ENCODE measurements around the gene PLA1A.
A peak's percentile ranks its signal among the peaks of the same experiment; 100 is the strongest.

The PLA1A gene

DNA sequence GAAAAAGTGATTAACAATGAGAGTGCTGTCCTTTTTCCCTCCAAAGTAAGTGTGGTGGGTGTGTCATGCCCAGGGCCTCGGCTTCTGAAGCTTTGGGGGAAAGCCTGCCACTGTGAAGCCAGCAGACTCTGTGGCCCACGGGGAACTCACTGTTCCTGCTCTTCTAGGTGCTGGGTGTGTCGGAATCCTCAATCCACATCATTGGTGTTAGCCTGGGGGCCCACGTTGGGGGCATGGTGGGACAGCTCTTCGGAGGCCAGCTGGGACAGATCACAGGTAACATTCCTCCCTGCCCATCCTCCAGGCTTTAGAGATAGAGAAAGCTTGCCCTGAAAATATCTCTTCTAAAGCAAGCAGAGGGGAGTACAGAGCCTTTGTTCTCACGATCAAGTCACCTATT, 11.6 kb downstream of the PLA1A start:
- Histone ChIP-seq H3K4me3 (ENCODE audit: low read length in 2 of 2) (no peak overlapping the region), H3K27ac (ENCODE audit: low read length) (no peak overlapping the region), H3K36me3 (ENCODE audit: control insufficient read depth in 2 of 2, insufficient read depth in 2 of 2, low read length in 2 of 2) (no peaks in the 10 kb centered on the region), H3K4me1 (ENCODE audit: control insufficient read depth, insufficient read depth, low read length) (no peaks in the 10 kb centered on the region), H3K27me3 (ENCODE audit: control insufficient read depth in 1 of 2, insufficient read depth in 2 of 2, low read length in 2 of 2) (no peaks in the 10 kb centered on the region), H3K9me3 (ENCODE audit: control insufficient read depth in 2 of 2, low read length in 2 of 2) (no peaks in the 10 kb centered on the region), H3K9ac (ENCODE audit: low read length in 2 of 2) (no peak overlapping the region)

- Histone ChIP-seq H3K27me3 (ENCODE audit: control insufficient read depth in 1 of 2, insufficient read depth in 2 of 2, low read length in 2 of 2) (no peaks in the 10 kb centered on the region), H3K9ac (ENCODE audit: low read length in 2 of 2) (no peak overlapping the region), H3K27ac (ENCODE audit: low read length) (no peak overlapping the region), H3K36me3 (ENCODE audit: control insufficient read depth in 2 of 2, insufficient read depth in 2 of 2, low read length in 2 of 2) (no peaks in the 10 kb centered on the region), H3K4me1 (ENCODE audit: control insufficient read depth, insufficient read depth, low read length) (no peaks in the 10 kb centered on the region), H3K4me3 (ENCODE audit: low read length in 2 of 2) (no peak overlapping the region), H3K9me3 (ENCODE audit: control insufficient read depth in 2 of 2, low read length in 2 of 2) (no peaks in the 10 kb centered on the region)
Observed at GRCh38 chr3:119611664-119612063, 14.0 kb downstream of the PLA1A start.

- no peak overlapping the region for H3K4me3 ChIP-seq (ENCODE audit: low read length in 2 of 2)
- H3K9me3 ChIP-seq (ENCODE audit: control insufficient read depth in 2 of 2, low read length in 2 of 2) = no peaks in the 10 kb centered on the region
- no peak overlapping the region for H3K27ac ChIP-seq (ENCODE audit: low read length)
- H3K36me3 ChIP-seq (ENCODE audit: control insufficient read depth in 2 of 2, insufficient read depth in 2 of 2, low read length in 2 of 2) = no peaks in the 10 kb centered on the region
- no peak overlapping the region for H3K9ac ChIP-seq (ENCODE audit: low read length in 2 of 2)
- H3K27me3 ChIP-seq (ENCODE audit: control insufficient read depth in 1 of 2, insufficient read depth in 2 of 2, low read length in 2 of 2) = no peaks in the 10 kb centered on the region
- H3K4me1 ChIP-seq (ENCODE audit: control insufficient read depth, insufficient read depth, low read length) = no peaks in the 10 kb centered on the region
Observed at GRCh38 chr3:119613201-119613600, 15.5 kb downstream of the PLA1A start.

GRCh38 chr3:119613872-119614271, 16.2 kb downstream of the PLA1A start:
- no peaks in the 10 kb centered on the region for H3K36me3 ChIP-seq (ENCODE audit: control insufficient read depth in 2 of 2, insufficient read depth in 2 of 2, low read length in 2 of 2)
- H3K4me3 ChIP-seq (ENCODE audit: low read length in 2 of 2) = no peak overlapping the region
- no peaks in the 10 kb centered on the region for H3K27me3 ChIP-seq (ENCODE audit: control insufficient read depth in 1 of 2, insufficient read depth in 2 of 2, low read length in 2 of 2)
- H3K4me1 ChIP-seq (ENCODE audit: control insufficient read depth, insufficient read depth, low read length) = no peaks in the 10 kb centered on the region
- no peaks in the 10 kb centered on the region for H3K9me3 ChIP-seq (ENCODE audit: control insufficient read depth in 2 of 2, low read length in 2 of 2)
- H3K9ac ChIP-seq (ENCODE audit: low read length in 2 of 2) = no peak overlapping the region
- no peak overlapping the region for H3K27ac ChIP-seq (ENCODE audit: low read length)

GRCh38 chr3:119616056-119616455, 18.4 kb downstream of the PLA1A start:
- Histone ChIP-seq H3K27me3 (ENCODE audit: control insufficient read depth in 1 of 2, insufficient read depth in 2 of 2, low read length in 2 of 2) (no peaks in the 10 kb centered on the region), H3K9ac (ENCODE audit: low read length in 2 of 2) (no peak overlapping the region), H3K9me3 (ENCODE audit: control insufficient read depth in 2 of 2, low read length in 2 of 2) (no peaks in the 10 kb centered on the region), H3K4me1 (ENCODE audit: control insufficient read depth, insufficient read depth, low read length) (no peaks in the 10 kb centered on the region), H3K27ac (ENCODE audit: low read length) (no peak overlapping the region), H3K36me3 (ENCODE audit: control insufficient read depth in 2 of 2, insufficient read depth in 2 of 2, low read length in 2 of 2) (no peaks in the 10 kb centered on the region), H3K4me3 (ENCODE audit: low read length in 2 of 2) (no peak overlapping the region)

DNA sequence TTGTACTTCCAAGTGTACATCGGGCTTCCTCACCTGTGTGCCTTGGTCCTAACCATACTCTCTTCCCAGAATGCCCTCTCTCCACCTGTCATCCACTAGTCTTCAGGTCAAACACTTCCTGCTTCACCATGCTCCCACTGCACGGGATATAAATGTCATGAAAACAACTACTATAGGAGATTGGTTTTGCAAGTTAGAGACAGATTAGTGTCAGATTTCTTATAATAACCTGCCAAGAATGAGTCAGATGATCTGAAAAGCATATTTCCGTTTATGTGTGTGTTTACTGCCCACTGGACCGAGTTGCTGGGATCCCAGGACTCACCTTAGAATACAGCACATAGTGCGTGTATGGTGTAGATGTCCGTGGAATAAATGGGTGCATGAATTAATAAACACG, 21.4 kb downstream of the PLA1A start:
- no peaks in the 10 kb centered on the region for H3K9me3 ChIP-seq (ENCODE audit: control insufficient read depth in 2 of 2, low read length in 2 of 2)
- no peak overlapping the region for H3K4me3 ChIP-seq (ENCODE audit: low read length in 2 of 2)
- H3K27ac ChIP-seq (ENCODE audit: low read length) = no peak overlapping the region
- H3K4me1 ChIP-seq (ENCODE audit: control insufficient read depth, insufficient read depth, low read length) = no peaks in the 10 kb centered on the region
- H3K9ac ChIP-seq (ENCODE audit: low read length in 2 of 2) = no peak overlapping the region
- no peaks in the 10 kb centered on the region for H3K36me3 ChIP-seq (ENCODE audit: control insufficient read depth in 2 of 2, insufficient read depth in 2 of 2, low read length in 2 of 2)
- no peaks in the 10 kb centered on the region for H3K27me3 ChIP-seq (ENCODE audit: control insufficient read depth in 1 of 2, insufficient read depth in 2 of 2, low read length in 2 of 2)

- H3K27ac ChIP-seq (ENCODE audit: low read length) = no peak overlapping the region
- no peak overlapping the region for H3K4me3 ChIP-seq (ENCODE audit: low read length in 2 of 2)
- no peaks in the 10 kb centered on the region for H3K27me3 ChIP-seq (ENCODE audit: control insufficient read depth in 1 of 2, insufficient read depth in 2 of 2, low read length in 2 of 2)
- no peaks in the 10 kb centered on the region for H3K4me1 ChIP-seq (ENCODE audit: control insufficient read depth, insufficient read depth, low read length)
- H3K9ac ChIP-seq (ENCODE audit: low read length in 2 of 2) = no peak overlapping the region
- H3K36me3 ChIP-seq (ENCODE audit: control insufficient read depth in 2 of 2, insufficient read depth in 2 of 2, low read length in 2 of 2) = no peaks in the 10 kb centered on the region
- H3K9me3 ChIP-seq (ENCODE audit: control insufficient read depth in 2 of 2, low read length in 2 of 2) = no peaks in the 10 kb centered on the region
Observed at GRCh38 chr3:119620899-119621298, 23.2 kb downstream of the PLA1A start.

DNA sequence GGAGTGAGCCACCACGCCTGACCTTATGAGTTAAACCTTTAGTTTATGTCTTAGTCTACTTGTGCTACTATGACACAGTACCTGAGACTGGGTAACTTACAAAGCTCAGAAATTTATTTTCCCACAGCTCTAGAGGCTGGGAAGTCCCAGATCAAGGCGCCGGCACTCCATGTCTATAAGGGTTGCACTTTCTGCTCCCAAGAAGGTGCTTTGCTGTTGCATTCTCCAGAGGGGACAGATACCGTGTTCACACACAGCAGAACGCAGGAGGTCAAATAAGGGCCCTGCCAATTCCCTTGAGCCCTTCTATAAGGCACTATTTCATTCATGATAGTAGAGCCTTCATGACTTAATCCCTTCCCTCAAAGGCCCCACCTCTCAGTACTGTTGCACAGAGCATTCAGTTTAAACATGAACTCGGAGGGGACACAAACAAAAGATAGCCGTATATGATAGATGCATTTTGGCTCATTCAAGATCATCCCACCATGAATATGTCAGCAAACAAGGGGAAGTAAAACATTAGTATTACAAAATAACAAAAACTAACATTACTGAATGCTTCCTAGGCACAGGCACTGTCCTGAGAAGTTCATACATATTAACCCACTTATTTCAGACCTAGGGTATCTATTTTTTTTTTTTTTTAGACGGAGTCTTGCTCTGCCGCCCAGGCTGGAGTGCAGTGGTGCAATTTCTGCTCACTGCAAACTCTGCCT, 26.5 kb downstream of the PLA1A start:
- Histone ChIP-seq H3K4me1 (ENCODE audit: control insufficient read depth, insufficient read depth, low read length) (peaks cover 3% of the 10 kb centered on the region), H3K27ac (ENCODE audit: low read length) (no peak overlapping the region), H3K9ac (ENCODE audit: low read length in 2 of 2) (no peak overlapping the region), H3K4me3 (ENCODE audit: low read length in 2 of 2) (no peak overlapping the region), H3K36me3 (ENCODE audit: control insufficient read depth in 2 of 2, insufficient read depth in 2 of 2, low read length in 2 of 2) (no peaks in the 10 kb centered on the region), H3K27me3 (ENCODE audit: control insufficient read depth in 1 of 2, insufficient read depth in 2 of 2, low read length in 2 of 2) (no peaks in the 10 kb centered on the region), H3K9me3 (ENCODE audit: control insufficient read depth in 2 of 2, low read length in 2 of 2) (no peaks in the 10 kb centered on the region)

- Histone ChIP-seq H3K4me1 (ENCODE audit: control insufficient read depth, insufficient read depth, low read length) (peaks cover 9% of the 10 kb centered on the region), H3K36me3 (ENCODE audit: control insufficient read depth in 2 of 2, insufficient read depth in 2 of 2, low read length in 2 of 2) (no peaks in the 10 kb centered on the region), H3K9ac (ENCODE audit: low read length in 2 of 2) (no peak overlapping the region), H3K9me3 (ENCODE audit: control insufficient read depth in 2 of 2, low read length in 2 of 2) (no peaks in the 10 kb centered on the region), H3K27ac (ENCODE audit: low read length) (no peak overlapping the region), H3K27me3 (ENCODE audit: control insufficient read depth in 1 of 2, insufficient read depth in 2 of 2, low read length in 2 of 2) (no peaks in the 10 kb centered on the region), H3K4me3 (ENCODE audit: low read length in 2 of 2) (no peak overlapping the region)
Observed at GRCh38 chr3:119625451-119626153, 27.9 kb downstream of the PLA1A start.

- H3K4me3 ChIP-seq (ENCODE audit: low read length in 2 of 2) = no peak overlapping the region
- no peaks in the 10 kb centered on the region for H3K27me3 ChIP-seq (ENCODE audit: control insufficient read depth in 1 of 2, insufficient read depth in 2 of 2, low read length in 2 of 2)
- peaks cover 11% of the 10 kb centered on the region for H3K4me1 ChIP-seq (ENCODE audit: control insufficient read depth, insufficient read depth, low read length)
- no peak overlapping the region for H3K27ac ChIP-seq (ENCODE audit: low read length)
- H3K9me3 ChIP-seq (ENCODE audit: control insufficient read depth in 2 of 2, low read length in 2 of 2) = no peaks in the 10 kb centered on the region
- no peak overlapping the region for H3K9ac ChIP-seq (ENCODE audit: low read length in 2 of 2)
- H3K36me3 ChIP-seq (ENCODE audit: control insufficient read depth in 2 of 2, insufficient read depth in 2 of 2, low read length in 2 of 2) = no peaks in the 10 kb centered on the region
Observed at GRCh38 chr3:119626196-119626595, 28.5 kb downstream of the PLA1A start.

- Histone ChIP-seq H3K4me3 (ENCODE audit: low read length in 2 of 2) (no peak overlapping the region), H3K9me3 (ENCODE audit: control insufficient read depth in 2 of 2, low read length in 2 of 2) (no peaks in the 10 kb centered on the region), H3K36me3 (ENCODE audit: control insufficient read depth in 2 of 2, insufficient read depth in 2 of 2, low read length in 2 of 2) (no peaks in the 10 kb centered on the region), H3K9ac (ENCODE audit: low read length in 2 of 2) (no peak overlapping the region), H3K4me1 (ENCODE audit: control insufficient read depth, insufficient read depth, low read length) (peaks cover 11% of the 10 kb centered on the region), H3K27ac (ENCODE audit: low read length) (peak overlapping the region; percentile 24), H3K27me3 (ENCODE audit: control insufficient read depth in 1 of 2, insufficient read depth in 2 of 2, low read length in 2 of 2) (no peaks in the 10 kb centered on the region)
Observed at GRCh38 chr3:119627461-119627860, 29.8 kb downstream of the PLA1A start.

All from stomach smooth muscle (tissue), 2 donors.